ENCODE data around the gene ARHGAP4.
A peak's percentile ranks its signal among the peaks of the same experiment; 100 is the strongest.

Gene ARHGAP4

GRCh38 chrX:153961292-153961691 is 35.2 kb upstream of the ARHGAP4 start:
- no peak for DNase-seq

- no peak for DNase-seq
These were observed 34.7 kb upstream of the ARHGAP4 start for GRCh38 chrX:153960786-153961185.

- DNase-seq = no peak
These were observed 34.0 kb upstream of the ARHGAP4 start for GRCh38 chrX:153960077-153960476.

DNA sequence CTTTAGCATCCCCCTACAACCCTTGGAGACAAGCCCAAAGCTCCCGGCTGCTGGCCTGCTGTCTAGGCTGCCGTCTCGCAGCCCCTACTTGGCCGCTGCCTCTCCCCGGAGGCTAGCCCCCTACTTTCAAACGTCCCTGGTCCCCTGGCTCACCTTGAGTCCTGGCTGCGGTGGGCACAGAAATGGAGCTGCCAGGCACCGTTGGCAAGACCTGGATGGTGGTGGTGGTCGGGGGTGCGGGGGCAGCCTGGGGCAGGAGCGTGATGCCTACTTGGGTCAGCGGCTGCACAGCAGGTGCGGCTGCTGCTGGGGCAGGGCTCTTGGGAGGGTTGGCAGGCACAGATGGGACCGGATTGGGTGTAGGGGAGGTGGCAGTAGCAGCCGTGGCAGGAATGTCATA is 33.6 kb upstream of the ARHGAP4 start:
- no peak for DNase-seq

DNA sequence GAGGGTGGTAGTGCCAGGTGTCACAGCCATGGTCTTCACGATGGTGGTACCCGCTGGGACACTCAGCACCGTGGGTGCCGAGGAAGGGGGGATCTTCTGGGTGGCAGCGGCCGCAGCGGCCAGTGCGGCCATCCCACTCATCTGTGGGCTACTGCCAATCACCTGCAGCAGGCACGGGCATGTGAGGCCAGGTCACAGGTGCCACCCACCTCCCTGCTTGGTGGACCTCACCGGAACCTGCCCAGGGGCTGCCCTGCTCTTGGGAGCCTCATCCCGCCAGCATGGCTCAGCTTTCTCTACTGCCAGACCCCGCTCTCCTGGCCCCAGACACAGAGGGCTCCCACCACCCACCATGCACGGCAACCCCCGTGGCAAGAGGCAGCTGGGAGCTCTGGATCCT is 32.5 kb upstream of the ARHGAP4 start:
- no peak for DNase-seq

- DNase-seq = no peak
These were observed 31.2 kb upstream of the ARHGAP4 start for GRCh38 chrX:153957224-153957623.

DNA sequence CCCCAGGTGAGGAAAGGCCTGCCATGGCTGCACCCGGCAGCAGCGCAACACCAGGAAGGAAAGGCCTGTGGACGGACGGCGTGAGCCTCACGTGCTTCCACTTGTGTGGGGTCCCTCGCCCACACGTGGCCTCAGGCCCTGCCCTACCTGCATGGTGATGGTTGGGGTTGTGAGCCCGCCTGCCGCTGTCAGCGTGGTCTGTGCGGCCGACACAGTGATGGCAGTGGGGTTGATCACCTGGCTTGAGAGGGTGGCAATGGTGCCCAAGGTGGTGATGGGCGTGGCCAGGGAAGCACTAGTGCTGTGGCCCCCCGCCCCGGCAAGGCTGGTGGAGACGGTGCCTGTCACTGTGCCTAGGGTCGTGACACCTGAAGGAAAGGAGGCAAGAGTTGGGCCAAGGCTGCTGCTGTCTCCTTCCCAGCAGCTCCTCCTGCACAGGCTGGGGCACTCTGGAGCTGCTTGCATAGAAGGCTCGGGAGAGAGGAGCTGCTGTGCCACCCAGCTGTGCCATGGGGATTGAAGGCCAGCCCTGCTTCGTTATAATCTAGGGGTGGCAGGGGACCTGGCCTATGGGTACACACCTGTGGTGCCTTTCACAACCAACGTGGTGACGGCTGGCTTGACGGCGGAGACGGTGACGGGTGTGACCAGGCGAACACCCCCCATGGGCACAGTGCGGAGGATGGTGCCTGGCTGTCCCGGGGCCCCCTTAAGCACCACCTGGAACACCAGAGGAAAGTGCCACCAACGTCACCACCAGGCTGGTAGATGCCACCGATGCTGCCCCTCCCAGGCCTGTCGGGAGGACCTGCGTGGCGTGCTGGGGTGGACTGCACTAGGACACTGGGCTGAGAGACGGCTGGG is 30.2 kb upstream of the ARHGAP4 start:
- no peak for DNase-seq

- DNase-seq = no peak
These were observed 29.2 kb upstream of the ARHGAP4 start for GRCh38 chrX:153955228-153955732.

DNA sequence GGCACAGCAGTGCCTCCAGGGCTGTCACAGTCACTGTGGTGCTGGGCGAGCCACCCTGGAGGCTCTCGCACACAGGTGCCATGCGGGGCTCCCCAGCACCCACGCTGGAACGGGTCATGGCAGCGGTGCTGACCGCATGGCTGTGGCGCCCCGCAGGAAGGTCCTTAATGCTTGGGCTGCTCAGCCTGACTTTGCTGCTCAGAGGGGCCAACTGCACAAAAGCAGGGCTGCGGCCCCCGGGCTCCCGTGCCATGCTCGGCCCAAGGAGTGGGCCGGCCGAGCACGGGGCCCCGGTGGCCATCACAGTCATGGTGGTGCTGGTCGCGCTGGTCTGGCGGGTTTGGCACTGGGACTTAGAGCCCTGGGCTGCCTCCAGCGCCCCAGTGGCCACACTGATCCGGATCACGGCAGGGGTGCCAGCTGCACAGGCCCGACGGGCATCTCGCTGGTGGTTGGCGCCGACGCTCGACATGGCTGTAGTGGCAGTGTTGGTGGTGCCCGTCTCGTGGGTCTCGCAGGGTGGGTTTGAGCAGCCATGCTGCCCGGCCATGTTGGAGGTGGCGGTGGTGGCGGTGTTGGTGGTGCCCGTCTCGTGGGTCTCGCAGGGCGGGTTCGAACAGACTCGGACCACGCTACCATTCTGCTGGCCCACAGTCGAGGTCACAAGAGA is 28.6 kb upstream of the ARHGAP4 start:
- DNase-seq = no peak

DNA sequence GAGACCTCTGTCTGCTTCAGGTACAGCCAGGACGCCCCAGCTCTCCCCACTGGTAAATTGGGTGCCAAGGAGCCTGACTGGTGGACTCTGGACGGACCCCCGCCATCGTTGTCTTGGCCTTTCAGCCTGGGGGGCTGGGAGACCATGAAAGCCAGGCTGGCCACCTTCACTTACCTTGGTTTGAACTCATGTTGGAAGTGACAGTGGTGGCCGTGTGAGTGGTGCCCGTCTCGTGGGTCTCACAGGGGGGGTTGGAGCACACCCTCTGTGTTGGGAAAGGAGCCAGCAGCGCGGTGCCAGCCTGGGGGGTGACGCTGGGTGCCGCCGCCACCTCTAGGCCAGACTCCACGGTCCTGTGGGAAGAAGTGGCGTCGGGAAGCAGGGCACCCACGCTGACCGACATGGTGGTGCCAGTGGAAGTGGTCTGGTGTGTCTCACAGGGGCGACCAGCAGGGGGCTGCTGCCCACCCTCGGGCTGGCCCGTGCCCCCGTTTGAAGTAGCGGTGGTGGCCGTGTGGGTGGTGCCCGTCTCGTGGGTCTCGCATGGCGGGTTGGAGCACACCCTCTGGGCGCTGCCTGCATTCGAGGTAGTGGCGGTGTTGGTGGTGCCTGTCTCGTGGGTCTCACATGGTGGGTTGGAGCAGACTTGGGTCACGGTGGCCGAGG is 28.0 kb upstream of the ARHGAP4 start:
- no peak for DNase-seq

GRCh38 chrX:153953342-153953830 is 27.3 kb upstream of the ARHGAP4 start:
- DNase-seq = peak; percentile 72

- no peak for DNase-seq
These were observed 26.4 kb upstream of the ARHGAP4 start for GRCh38 chrX:153952373-153953026.

- no peak for DNase-seq
These were observed 25.8 kb upstream of the ARHGAP4 start for GRCh38 chrX:153951683-153952372.

DNA sequence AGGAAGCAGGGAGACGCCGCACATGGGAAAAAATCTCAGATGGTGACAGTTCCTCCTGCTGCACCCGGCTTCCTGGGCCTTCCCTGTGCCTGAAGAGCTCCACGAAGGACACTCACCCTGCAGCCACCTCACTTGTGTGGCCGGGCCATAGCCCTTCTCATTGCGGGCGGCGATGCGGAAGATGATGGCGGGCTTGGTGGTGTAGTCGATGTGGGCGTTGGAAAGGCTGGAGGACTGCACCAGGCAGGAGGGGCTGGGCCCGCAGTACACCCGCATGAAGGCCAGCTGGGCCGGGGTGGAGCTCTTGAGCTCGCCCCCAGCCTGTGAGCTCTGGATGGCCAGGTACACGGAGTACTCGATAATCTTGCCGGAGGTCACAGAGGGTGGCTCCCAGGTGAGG is 24.1 kb upstream of the ARHGAP4 start:
- no peak for DNase-seq

GRCh38 chrX:153948847-153949805 is 23.1 kb upstream of the ARHGAP4 start:
- no peak for DNase-seq

DNA sequence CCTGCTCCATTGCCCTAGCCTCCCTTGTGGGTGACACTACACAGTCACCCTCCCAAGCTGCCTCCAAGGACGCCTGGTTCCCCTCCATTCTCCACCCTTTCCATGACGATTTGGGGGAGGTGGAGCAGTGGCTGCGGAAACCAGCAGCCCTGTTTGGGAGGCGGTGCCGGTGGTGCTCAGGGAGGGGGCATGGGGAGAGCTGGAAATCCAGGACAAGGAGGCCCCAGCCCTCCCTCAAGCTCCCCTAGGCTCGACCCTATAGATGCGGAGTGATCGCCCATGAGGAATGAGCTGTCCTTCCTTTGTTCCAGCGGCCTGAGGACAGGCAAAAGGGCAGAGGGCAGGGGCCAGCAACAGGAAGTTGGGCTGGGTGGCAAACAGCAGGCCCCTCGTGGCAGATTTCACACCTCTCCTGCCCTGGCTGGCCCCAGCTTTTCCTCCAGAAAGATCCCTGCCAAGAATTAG is 22.0 kb upstream of the ARHGAP4 start:
- DNase-seq = no peak

GRCh38 chrX:153947009-153947769 is 21.1 kb upstream of the ARHGAP4 start:
- DNase-seq = peak; percentile 70

- no peak for DNase-seq
These were observed 20.2 kb upstream of the ARHGAP4 start for GRCh38 chrX:153945956-153946943.

DNA sequence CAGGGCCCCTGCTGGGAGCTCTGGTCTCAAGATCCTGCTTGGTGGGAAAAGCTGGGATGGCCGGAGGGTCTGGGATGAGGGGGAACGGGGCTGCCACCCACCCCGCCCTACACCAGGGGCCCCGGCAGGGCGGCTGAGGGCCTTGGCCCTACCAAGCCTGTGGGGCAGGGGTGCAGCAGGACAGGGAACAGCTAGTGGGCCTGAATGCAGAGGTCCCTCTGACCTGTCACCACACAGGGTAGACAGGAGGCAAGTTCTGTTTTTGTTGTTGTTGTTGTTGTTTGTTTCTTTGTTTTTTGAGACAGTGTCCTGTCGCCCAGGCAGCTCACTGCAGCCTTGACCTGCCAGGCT is 18.7 kb upstream of the ARHGAP4 start:
- no peak for DNase-seq
